ENCODE measurements around the gene PET100.

The PET100 gene

DNA sequence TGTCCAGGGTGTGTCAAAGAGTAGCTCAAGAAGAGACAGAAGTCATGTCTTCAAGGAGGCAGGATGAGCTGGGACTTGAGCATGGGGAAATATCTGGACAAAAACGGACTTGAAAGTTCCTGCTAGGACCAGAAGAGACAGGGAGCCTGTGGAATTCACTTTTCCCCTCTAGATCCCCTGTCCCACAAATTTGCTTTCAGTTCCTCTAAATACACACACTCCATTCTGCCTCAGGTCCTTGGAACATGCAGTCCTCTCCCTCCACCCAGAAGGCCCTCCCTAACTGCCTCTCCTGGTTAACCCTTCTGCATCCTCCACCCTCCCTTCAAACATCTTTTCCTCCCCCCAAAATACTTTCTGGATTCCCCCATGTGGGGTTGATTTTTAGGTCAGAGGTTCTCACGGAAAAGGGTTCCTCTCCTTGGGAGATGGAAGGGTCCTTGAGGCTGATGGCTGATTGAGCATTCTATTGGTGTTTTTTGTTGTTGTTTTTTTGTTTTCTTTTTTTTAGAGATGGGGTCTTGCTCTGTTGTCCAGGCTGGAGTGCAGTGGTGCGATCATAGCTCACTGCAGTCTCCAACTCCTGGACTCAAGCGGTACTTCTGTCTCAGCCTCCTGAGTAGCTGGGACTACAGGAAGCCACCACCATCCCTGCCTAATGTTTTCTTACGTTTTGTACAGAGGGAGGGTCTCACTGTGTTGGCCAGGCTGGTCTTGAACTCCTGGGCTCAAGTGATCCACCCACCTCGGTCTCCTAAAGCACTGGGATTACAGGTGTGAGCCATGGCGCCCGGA is 32.3 kb downstream of the PET100 start:
- TF ChIP-seq, protein P1, sequence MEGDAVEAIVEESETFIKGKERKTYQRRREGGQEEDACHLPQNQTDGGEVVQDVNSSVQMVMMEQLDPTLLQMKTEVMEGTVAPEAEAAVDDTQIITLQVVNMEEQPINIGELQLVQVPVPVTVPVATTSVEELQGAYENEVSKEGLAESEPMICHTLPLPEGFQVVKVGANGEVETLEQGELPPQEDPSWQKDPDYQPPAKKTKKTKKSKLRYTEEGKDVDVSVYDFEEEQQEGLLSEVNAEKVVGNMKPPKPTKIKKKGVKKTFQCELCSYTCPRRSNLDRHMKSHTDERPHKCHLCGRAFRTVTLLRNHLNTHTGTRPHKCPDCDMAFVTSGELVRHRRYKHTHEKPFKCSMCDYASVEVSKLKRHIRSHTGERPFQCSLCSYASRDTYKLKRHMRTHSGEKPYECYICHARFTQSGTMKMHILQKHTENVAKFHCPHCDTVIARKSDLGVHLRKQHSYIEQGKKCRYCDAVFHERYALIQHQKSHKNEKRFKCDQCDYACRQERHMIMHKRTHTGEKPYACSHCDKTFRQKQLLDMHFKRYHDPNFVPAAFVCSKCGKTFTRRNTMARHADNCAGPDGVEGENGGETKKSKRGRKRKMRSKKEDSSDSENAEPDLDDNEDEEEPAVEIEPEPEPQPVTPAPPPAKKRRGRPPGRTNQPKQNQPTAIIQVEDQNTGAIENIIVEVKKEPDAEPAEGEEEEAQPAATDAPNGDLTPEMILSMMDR (IDR thresholded peaks at IDR 0.05; ENCODE audit: borderline replicate concordance, control extremely low read depth, extremely low read depth, insufficient read depth, missing control alignments), result no peak
- in situ Hi-C loops (cut with MboI; ENCODE audit: low sequenced_read_pairs, unreplicated experiment), result loop anchor here (25.0 kb wide), 1 partner anchor 300 kb away; no protein-coding TSS in a partner anchor
- no peak for DNase-seq (ENCODE audit: low spot score)

DNA sequence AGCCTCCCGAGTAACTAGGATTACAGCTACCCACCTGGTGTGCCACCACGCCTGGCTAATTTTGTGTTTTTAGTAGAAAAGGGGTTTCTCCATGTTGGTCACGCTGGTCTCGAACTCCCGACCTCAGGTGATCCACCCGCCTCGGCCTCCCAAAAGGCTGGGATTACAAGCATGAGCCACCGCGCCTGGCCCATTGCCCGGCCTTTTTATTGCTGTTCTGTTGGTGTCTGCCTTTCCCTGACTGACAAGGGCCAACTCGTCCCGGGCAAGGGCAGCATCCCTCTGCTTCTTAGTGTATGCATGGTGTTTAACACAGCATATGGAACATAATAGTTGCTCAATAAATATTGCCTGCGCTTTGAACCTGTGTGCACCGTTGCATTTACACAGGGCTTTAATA is 33.1 kb downstream of the PET100 start:
- in situ Hi-C loops (cut with MboI; ENCODE audit: low sequenced_read_pairs, unreplicated experiment), result loop anchor here (25.0 kb wide), 1 partner anchor 300 kb away; no protein-coding TSS in a partner anchor
- TF ChIP-seq, protein P1 (IDR thresholded peaks at IDR 0.05; ENCODE audit: borderline replicate concordance, control extremely low read depth, extremely low read depth, insufficient read depth, missing control alignments), result no peak
- DNase-seq (ENCODE audit: low spot score), result no peak

DNA sequence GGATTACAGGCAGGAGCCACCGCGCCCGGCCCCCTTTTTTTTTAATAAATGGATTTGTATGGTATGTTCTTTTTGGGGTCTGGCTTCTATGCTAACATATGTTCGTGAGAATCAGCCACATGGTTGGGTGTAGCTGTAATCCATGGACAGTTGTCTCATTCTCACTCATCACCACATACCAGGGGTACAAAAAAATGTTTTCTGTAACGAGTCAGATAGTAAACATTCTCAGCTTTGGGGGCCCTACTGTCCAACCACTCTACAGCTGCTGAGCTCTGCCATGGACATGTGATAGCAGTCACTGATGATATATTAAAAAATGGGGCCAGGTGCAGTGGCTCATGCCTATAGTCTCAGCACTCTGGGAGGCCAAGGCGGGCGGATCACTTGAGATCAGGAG is 34.1 kb downstream of the PET100 start:
- in situ Hi-C loops (cut with MboI; ENCODE audit: low sequenced_read_pairs, unreplicated experiment), result loop anchor here (25.0 kb wide), 1 partner anchor 301 kb away; no protein-coding TSS in a partner anchor
- DNase-seq (ENCODE audit: low spot score), result no peak
- TF ChIP-seq, protein P1 (IDR thresholded peaks at IDR 0.05; ENCODE audit: borderline replicate concordance, control extremely low read depth, extremely low read depth, insufficient read depth, missing control alignments), result no peak

DNA sequence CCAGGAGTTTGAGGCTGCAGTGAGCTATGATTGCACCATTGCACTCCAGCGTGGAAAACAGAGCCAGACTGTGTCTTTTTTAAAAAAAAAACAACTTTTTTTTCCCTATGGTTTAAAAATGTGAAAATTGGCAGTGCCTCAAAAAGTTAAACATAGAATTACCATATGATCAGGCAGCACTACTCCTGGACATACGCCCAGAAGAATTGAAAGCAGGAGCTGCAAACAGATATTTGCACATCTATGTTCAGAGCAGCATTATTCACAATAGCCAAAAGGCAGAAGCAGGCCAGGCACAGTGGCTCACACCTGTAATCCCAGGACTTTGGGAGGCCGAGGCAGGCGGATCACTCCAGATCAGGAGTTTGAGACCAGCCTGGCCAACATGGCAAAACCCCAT is 35.5 kb downstream of the PET100 start:
- TF ChIP-seq, protein P1 (IDR thresholded peaks at IDR 0.05; ENCODE audit: borderline replicate concordance, control extremely low read depth, extremely low read depth, insufficient read depth, missing control alignments), result no peak
- DNase-seq (ENCODE audit: low spot score), result no peak
- in situ Hi-C loops (cut with MboI; ENCODE audit: low sequenced_read_pairs, unreplicated experiment), result loop anchor here (25.0 kb wide), 1 partner anchor 303 kb away; no protein-coding TSS in a partner anchor

DNA sequence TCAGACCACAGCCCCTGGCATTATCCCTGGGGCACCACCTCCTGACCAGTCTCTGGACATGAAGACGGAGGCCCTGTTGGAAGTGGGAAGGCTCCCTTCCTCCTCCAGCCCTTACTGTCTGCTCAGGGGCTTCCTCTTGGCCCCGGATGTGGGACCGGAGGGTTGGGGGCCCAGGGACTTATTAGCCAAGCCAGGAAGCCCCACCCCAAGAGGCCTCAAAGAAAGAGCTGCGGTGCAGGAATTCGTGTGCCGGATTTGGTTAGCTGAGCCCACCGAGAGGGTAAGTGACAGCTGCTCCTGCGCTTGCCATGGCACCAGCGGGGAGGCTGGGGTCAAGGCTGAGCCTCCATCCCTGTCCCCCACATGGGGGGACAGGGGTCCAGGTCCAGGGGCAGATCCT is 39.2 kb downstream of the PET100 start, which contains the start of gene RETN:
RETN (plus strand) TSS at position 208 of the 400 bp plus-strand sequence. CDS start 278 bp downstream, outside the sequence.
- in situ Hi-C loops (cut with MboI; ENCODE audit: low sequenced_read_pairs, unreplicated experiment), result loop anchor here (25.0 kb wide), 1 partner anchor 307 kb away; no protein-coding TSS in a partner anchor
- no peak for DNase-seq (ENCODE audit: low spot score)
- TF ChIP-seq, protein P1 (IDR thresholded peaks at IDR 0.05; ENCODE audit: borderline replicate concordance, control extremely low read depth, extremely low read depth, insufficient read depth, missing control alignments), result no peak

DNA sequence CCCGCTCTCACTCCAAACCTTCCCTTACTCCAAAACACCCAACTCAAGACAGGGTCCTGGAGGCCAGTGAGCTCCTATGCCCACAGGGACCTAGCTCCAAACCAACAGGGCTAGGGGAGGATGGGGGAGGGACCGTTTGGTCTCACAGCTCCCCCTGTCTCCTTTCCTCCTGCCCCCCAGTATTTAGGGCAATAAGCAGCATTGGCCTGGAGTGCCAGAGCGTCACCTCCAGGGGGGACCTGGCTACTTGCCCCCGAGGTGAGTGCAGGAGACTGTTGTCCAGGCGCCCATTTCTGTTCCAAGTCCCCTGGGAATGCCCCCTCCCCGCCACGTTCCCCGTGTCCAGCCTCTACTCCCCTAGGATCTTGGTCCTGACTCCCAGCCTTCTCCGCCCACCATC is 40.0 kb downstream of the PET100 start:
- TF ChIP-seq, protein P1 (IDR thresholded peaks at IDR 0.05; ENCODE audit: borderline replicate concordance, control extremely low read depth, extremely low read depth, insufficient read depth, missing control alignments), result no peak
- DNase-seq (ENCODE audit: low spot score), result no peak
- in situ Hi-C loops (cut with MboI; ENCODE audit: low sequenced_read_pairs, unreplicated experiment), result loop anchor here (25.0 kb wide), 1 partner anchor 307 kb away; no protein-coding TSS in a partner anchor
